Dendritic cell treated with granulocyte-macrophage colony-stimulating factor and Interleukin-4, amounts not matched to agents 40 ng/mL and 50 ng/mL, for 4 days (primary cell): ENCODE results near the gene EXD3.

Experiments used
- H3K27ac Mint-ChIP-seq: one replicate; pipeline ENCODE4 v1.8.0; 2022; ENCODE audit warnings: mild to moderate bottlenecking, mixed read lengths
- H3K27me3 Mint-ChIP-seq: one replicate; pipeline ENCODE4 v1.8.0; 2022; ENCODE audit warnings: mild to moderate bottlenecking, mixed read lengths
- H3K36me3 Mint-ChIP-seq: one replicate; pipeline ENCODE4 v1.8.0; 2022; ENCODE audit warnings: low read depth, mixed read lengths
- H3K4me1 Mint-ChIP-seq: one replicate; pipeline ENCODE4 v1.8.0; 2022; ENCODE audit warnings: low read depth, mixed read lengths
- H3K4me3 Mint-ChIP-seq: one replicate; pipeline ENCODE4 v1.8.0; 2022; ENCODE audit warnings: mild to moderate bottlenecking, moderate library complexity, mixed read lengths
- H3K9me3 Mint-ChIP-seq: one replicate; pipeline ENCODE4 v1.8.0; 2022; ENCODE audit warnings: mixed read lengths
- intact Hi-C: fragments of 100-400 bp; cut with micrococcal nuclease; formaldehyde crosslinking; loops from one replicate; pipeline ENCODE4 v1.15.0; 2022

The EXD3 gene

DNA sequence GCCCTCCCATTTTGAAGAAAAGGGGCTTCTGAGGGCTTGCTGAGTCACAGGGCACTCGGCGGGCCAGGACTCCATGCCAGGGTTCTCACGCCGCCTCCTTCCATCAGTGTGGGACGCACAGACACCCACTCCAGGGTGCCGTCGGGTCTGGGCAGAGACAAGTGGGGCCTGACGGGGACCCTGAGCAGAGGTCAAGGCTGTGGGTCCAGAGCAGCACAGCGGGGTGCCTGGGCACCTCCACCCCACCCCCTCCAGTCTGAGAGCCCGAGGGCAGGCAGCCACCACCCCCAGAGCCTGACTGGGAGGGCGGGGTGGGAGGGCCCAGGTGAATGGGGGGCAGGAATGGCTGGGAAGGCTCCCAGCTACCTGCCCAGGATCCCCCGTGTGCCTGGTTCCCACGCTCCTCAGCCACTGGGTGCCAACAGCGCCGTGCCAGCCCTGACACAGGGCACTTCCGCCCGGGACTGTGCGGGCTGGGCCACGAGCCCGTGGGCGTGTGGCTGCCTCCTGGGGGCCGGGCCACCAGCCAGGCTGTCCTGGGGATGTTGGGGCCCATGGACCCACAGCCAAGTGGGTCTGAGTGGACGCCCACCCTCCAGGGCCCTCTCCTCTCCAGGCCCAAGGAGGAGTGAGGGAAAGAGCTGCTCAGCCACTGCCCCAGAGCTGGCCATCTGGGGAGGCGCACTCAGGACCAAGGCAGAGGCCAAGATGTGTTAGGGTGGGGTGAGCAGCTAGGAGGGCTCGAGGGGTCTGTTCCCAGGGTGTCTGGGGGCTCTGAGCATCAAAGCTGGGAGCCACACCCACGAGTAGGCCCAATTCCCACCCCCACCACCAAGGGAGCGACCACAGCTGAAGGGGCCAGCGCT, 110.7 kb downstream of the EXD3 start:
- H3K27me3 Mint-ChIP-seq = peaks cover 54% of the 10 kb centered on the region
- H3K4me1 Mint-ChIP-seq = peaks cover 20% of the 10 kb centered on the region
- H3K36me3 Mint-ChIP-seq = no peaks in the 10 kb centered on the region
- intact Hi-C loops = no loop called here
- no peaks in the 10 kb centered on the region for H3K9me3 Mint-ChIP-seq
- no peak overlapping the region for H3K4me3 Mint-ChIP-seq
- H3K27ac Mint-ChIP-seq = no peak overlapping the region

DNA sequence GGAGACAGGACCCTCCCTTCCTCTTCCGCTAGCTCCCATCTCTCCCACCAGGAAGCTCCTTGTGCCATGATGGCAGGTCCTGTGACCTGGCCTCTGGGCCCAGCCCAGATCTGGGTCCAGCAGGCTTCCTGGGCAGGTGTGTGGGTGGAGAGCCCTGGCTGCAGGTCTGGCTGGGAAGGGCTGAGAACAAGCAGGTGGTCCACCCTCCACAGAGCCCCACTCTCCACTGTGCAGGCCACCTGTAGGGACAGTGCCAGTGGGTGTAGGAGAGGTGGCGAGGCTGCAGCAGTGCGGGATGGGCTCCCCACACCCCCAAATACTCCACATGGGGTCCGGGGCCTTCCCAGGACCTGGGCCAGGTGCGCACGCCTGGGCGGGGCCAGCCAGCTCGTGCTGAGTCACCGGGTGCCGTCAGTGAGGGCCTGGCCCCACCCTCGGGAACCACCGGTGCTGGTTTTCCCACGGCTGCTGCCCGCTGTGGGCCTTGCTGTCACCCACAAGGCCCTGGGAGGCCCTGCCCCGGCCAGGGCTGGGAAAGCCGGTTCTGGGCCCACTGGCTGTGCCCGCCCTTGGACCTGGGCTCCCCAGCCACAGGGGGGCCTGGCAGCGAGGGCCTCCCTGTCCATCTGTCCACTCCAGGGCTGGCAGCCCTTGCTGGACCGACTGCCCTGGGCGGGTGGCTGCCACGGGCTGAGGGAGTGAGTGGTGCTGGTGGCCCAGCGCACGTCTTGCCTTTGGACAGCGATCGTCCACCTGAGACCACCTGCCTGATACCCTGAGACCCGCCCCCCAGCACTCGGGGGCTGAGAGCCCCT, 111.6 kb downstream of the EXD3 start:
- intact Hi-C loops = no loop called here
- H3K4me1 Mint-ChIP-seq = peaks cover 23% of the 10 kb centered on the region
- H3K9me3 Mint-ChIP-seq = no peaks in the 10 kb centered on the region
- H3K27ac Mint-ChIP-seq = peak overlapping the region; percentile 51
- H3K4me3 Mint-ChIP-seq = no peak overlapping the region
- H3K27me3 Mint-ChIP-seq = peaks cover 54% of the 10 kb centered on the region
- H3K36me3 Mint-ChIP-seq = no peaks in the 10 kb centered on the region

DNA sequence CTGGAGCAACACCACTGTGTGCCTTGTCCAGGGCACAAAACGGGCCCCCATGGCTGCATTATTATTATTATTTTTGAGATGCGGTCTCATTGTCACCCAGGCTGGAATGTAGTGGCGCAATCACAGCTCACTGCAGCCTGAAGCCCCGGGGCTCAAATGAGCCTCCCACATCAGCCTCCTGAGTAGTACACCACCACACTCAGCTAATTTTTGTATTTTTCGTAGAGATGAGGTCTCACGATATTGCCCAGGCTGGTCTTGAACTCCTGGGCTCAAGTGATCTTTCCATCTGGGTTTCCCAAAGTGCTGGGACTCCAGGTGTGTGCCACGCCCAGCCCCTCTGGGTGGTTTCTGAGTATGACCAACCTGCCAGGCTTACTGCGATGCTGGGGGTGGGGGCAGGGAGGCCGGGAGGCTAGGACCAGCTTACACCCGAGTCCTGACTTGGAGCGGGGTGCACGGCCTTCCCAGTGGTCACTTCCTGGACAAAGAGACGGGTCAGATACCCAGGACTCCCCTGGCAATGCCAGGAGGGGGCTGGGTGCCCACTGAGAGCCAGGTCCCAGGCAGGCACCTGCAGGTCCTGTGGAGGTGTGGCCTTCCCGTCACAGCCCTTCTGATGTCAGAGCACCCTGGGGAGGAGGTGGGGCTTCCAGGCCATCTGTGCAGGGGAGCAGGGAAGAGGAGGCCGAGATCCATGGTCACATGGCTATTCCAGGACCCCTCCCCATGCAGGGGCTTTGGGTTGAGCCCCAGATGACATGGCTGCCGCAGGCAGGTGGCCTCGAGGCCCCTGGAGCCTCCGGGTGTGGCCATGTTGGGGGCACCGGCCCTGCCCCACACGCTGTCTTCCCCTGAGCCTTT, 112.5 kb downstream of the EXD3 start:
- Mint-ChIP-seq H3K27ac (peak overlapping the region; percentile 51), H3K9me3 (no peaks in the 10 kb centered on the region), H3K27me3 (peaks cover 54% of the 10 kb centered on the region), H3K4me3 (no peak overlapping the region), H3K36me3 (no peaks in the 10 kb centered on the region), H3K4me1 (peaks cover 31% of the 10 kb centered on the region)
- intact Hi-C loops = no loop called here

DNA sequence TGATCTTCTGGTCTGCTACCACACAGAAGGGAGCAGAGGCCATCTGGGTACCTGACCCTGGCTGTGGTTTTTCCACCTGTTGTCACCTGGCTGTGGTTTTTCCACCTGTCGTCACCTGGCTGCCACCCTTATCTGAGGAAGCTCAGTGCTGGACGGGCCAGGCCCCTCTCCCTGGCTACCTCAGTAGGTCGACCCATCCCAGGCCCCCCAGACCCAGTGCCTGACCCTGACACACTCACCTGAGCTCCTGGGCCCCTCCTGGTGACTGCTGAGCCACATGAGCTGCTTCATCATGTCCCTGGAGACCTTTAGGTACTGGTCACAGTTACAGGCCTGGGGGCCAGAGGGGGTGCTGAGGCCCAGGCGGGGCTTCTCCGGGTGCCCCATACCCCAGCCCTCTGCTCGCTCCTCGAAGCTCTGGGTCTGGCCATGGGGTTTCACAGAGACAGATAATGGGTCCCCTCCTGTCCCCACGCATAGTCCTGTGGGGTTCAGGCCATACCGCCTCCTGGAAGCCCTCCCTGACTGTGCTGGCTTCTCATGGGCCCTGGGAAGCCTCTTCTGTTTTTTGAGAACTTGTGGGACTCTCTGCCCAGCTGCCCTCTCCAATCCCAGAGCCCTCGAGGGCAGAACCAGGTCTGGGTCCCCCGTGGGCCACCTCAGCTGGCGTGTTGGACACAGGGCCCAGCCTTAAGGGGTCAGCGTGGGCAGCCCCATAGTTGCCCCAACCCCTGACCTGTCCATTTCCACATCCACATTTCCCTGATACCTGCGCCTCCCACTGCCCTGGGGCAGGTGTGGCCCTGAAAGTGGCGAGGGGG, 113.4 kb downstream of the EXD3 start:
- Mint-ChIP-seq H3K9me3 (no peaks in the 10 kb centered on the region), H3K4me1 (peaks cover 34% of the 10 kb centered on the region), H3K27me3 (peaks cover 55% of the 10 kb centered on the region), H3K36me3 (no peaks in the 10 kb centered on the region), H3K27ac (peak overlapping the region; percentile 22), H3K4me3 (no peak overlapping the region)
- intact Hi-C loops = no loop called here

DNA sequence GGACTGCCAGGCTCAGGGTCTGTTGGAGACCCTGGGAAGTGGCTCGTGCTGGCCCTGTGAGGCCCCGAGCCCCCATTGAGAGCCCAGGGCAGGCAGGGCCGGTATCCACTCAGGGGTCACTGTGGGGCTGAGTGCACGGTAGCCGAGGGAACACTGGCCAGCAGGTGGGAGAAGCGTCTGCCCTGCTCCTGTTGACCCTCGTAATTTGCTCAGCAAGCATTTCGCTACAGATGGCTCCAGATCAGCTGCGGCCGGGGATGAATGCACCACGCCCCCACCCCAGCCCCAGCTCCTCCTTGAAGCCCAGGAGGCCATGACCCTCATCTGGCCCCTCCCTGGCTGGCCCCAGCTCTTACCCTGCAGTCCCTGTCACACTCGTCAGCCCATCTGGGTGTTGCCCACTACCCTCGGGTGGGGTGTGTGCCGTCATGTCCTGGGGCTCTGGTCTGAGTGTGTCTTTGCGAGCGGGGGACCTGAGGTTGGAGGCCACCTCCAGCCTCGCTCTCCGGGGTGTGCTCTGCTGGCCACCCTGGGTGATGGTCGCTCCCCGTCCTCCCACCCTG, 114.8 kb downstream of the EXD3 start:
- Mint-ChIP-seq H3K9me3 (no peaks in the 10 kb centered on the region), H3K4me3 (no peak overlapping the region), H3K27ac (peak overlapping the region; percentile 64), H3K27me3 (peaks cover 60% of the 10 kb centered on the region), H3K36me3 (no peaks in the 10 kb centered on the region), H3K4me1 (peaks cover 43% of the 10 kb centered on the region)
- intact Hi-C loops = no loop called here

DNA sequence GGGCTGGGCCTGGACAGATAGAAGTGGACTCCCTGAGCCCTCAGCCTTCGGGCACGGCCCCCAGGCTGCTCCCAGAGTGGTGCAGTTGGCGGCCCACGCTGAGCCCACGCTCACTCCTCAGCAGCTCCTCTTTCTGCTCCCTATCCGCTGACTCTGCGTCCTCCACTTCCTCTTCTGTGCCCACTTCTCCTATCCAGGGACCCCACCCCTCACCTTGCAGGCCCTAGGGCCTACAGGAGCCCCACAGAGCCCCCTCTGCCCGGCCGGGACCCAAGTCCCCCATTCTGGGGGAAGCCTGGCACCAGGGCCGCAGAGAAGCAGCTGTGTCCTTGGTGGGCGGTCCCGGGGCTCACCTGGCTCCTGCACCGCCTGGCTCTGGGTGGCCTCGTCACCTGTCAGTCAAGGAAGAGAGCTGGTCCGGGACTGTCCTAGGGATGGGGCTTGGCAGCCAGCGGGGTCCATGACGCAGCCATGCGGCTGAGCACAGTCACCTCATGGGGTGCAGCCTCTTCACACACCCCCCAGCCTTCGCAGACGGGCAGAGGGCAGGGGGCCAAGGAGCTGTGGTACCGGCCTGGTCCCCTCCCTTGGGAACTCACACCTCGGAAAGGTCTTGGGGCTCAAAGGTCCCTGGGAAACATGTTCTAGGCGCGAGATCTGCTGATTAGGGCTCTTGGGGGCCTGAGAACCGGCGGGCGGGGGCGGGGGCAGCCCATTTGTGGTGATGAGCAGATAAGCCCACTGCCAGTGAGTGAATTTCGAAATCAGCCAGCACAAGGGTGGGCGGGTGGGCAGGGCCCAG, 115.5 kb downstream of the EXD3 start:
- H3K36me3 Mint-ChIP-seq = no peaks in the 10 kb centered on the region
- H3K27ac Mint-ChIP-seq = peak overlapping the region; percentile 64
- H3K4me1 Mint-ChIP-seq = peaks cover 44% of the 10 kb centered on the region
- H3K4me3 Mint-ChIP-seq = peak overlapping the region; percentile 67
- no peaks in the 10 kb centered on the region for H3K9me3 Mint-ChIP-seq
- peaks cover 61% of the 10 kb centered on the region for H3K27me3 Mint-ChIP-seq
- intact Hi-C loops = no loop called here

DNA sequence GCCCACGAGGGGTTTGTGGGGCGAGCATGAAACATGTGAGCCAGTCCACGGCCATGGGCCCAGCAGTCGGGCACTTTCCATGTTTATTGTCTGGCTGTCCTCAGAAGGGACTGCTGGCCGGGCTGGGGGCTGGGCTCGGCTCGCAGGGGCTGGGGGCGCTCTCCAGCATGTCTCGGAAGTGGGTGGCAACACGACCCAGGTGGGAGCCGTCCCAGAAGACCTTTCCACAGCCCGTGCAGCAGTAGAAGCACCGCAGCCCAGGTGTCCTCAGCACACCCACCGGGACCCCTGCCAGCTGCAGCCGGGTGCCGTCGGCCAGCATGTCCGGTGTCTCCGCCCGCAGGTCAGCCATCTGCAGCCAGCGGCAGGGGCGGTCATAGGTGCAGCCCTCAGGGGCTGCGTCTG, 116.1 kb downstream of the EXD3 start:
- Mint-ChIP-seq H3K4me1 (peaks cover 44% of the 10 kb centered on the region), H3K27me3 (peaks cover 61% of the 10 kb centered on the region), H3K4me3 (peak overlapping the region; percentile 67), H3K27ac (peak overlapping the region; percentile 64), H3K9me3 (no peaks in the 10 kb centered on the region), H3K36me3 (no peaks in the 10 kb centered on the region)
- intact Hi-C loops = no loop called here

DNA sequence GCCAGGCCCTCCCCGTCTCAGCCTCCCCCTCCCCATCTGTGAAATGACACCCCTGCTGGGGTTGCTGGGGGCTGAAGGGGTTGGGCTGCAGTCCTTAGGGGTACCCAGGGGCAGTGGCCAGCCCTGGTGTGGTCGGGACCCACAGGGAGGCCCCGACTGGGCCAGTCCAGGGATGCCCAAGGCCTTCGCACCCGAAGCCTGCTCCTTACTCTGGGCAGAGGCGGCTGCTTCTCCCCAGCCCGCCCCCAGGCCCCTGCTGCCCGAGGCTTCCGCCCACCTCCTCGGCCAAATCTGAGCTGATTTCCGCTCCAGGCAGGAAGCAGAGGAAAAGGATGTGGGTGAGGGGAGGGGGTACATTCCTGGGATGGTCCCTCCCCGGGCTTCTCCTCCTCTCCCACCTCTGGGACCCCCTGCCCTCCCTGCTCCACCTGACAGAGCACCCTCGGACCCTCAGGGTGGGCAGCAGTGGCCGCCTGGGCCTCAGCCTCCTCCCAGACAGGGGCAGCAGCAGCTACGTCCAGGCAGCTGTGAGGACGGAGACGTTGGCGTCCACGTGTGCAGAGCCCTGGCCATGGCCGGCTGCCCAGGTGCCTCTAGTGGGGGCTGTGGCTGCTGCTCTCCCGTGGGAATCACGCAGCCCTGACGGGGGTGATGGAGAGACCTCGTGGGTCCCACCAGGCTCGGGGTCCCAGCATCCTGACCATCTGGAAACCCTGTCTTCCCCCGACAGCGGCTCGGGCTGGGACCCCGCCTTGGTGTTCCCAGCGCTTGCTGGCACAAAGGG, 116.7 kb downstream of the EXD3 start:
- Mint-ChIP-seq H3K4me1 (peaks cover 48% of the 10 kb centered on the region), H3K9me3 (no peaks in the 10 kb centered on the region), H3K27me3 (peaks cover 65% of the 10 kb centered on the region), H3K36me3 (no peaks in the 10 kb centered on the region), H3K27ac (peak overlapping the region; percentile 64), H3K4me3 (no peak overlapping the region)
- intact Hi-C loops = no loop called here

DNA sequence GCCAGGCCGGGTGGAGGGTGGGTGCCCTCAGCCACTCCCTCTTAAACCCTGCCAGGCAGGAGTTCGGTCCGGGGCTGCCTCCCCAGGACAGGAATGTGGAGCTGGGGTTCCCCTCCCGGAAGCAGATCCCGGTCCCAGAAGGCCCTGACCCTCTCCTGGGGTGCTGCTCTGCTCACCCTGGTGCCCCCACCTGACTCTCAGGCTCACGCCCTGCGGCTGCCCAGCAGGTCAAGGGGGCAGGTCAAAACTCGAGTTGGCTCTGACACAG, 117.2 kb downstream of the EXD3 start:
- Mint-ChIP-seq H3K27ac (peak overlapping the region; percentile 32), H3K4me1 (peaks cover 51% of the 10 kb centered on the region), H3K9me3 (no peaks in the 10 kb centered on the region), H3K36me3 (no peaks in the 10 kb centered on the region), H3K4me3 (no peak overlapping the region), H3K27me3 (peaks cover 69% of the 10 kb centered on the region)
- intact Hi-C loops = no loop called here

DNA sequence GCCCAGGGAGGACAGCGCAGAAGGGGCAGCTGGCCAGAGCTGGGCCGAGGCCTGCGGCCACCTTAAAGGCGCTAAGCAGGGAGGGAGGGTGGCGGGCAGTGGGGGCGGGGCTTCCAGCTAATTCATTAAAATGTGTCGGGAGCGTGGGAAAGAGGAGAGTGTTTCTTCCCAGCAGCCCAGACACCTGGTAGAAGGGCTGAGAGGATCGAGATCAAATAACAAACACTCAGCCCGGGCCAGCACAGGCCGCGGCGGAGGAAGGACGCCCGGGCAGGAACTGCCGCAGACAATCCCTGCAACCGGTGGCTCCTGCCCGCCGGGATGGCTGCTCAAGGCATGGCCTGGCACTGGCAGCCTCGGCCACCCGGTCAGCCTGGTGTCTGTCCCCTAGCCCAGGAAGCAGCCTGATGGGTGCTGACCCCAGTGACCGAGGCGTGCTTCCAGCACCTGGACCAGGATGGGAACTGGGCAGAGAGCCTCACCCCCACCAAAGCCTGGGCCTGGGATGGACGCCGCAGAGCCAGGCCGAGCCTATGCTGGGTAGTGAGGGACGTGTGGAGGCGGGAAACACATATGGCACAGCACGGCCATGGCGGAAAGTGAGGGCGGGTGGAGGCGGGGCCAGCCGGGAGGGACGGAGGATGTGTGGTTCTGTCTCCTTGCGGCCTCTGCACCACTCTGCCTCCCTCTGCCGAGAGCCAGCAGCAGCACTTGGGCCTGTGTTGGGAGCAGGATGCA, 117.7 kb downstream of the EXD3 start:
- H3K4me1 Mint-ChIP-seq = peaks cover 53% of the 10 kb centered on the region
- H3K27me3 Mint-ChIP-seq = peaks cover 69% of the 10 kb centered on the region
- H3K4me3 Mint-ChIP-seq = no peak overlapping the region
- no peaks in the 10 kb centered on the region for H3K36me3 Mint-ChIP-seq
- intact Hi-C loops = no loop called here
- H3K9me3 Mint-ChIP-seq = no peaks in the 10 kb centered on the region
- H3K27ac Mint-ChIP-seq = peak overlapping the region; percentile 32

DNA sequence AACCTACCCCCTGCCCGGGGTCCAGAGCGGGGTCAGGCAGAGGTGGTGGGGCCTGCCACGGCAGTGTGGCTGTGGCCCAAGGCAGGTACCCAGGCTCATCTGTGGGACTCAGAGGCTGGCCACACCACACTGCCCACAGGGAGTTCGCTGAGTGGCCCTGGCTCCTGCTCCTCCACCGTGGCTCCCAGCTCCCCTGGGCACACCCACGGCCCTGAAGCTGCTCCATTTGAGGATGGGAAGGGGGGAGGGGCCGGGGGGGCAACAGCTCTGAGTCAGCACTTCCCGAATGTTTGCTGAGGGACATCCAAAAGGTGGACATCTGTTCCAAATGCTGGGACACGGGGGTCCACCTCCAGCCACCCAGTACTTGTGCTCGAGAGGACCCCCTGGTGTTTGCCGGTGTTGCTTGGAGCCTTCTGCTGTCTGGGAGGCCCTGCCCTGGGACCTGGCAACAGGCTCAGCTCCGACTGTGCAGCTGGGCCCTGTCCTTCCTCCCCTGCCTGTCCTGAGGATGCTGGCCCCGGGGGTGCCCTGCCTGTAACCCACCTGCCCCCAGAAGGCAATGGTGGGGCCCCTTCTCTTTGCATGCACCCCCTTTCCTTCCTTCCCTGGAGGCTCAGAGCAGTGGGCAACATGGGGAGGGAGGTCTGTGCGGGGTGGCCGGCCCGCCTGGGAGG, 118.4 kb downstream of the EXD3 start:
- Mint-ChIP-seq H3K27me3 (peaks cover 67% of the 10 kb centered on the region), H3K36me3 (no peaks in the 10 kb centered on the region), H3K4me3 (no peak overlapping the region), H3K4me1 (peaks cover 53% of the 10 kb centered on the region), H3K27ac (no peak overlapping the region), H3K9me3 (no peaks in the 10 kb centered on the region)
- intact Hi-C loops = no loop called here
